ENCODE results near the gene RBP3.

RBP3 gene

DNA sequence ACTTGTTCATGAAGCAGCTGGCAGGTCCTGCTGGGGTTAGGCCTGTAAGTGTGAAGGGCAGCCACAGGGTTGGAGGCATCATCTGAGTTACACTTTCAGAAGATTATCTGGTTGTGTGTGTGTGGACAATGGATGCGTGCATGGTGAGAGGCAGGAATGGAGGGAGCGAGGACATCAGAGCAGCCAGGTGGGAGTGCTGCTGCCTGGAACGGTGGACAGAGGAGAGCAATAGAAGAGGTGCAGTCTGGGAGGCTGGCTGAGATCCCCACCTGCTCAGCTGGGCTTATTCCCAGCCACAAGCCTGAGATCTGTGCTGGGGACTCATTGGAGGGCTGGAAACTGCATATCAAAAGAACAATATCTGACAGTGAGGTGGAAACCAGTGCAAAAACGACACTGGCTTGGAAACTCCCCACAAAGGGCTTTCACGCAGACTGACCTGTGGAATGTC lies 18.0 kb downstream of the RBP3 start:
- no peak for DNase-seq (ENCODE audit: low read depth in 1 of 2, low spot score in 1 of 2)
- no peak for TF ChIP-seq GABPA (IDR thresholded peaks at IDR 0.05; ENCODE audit: low read depth)
- no peaks in the 10 kb centered on the region for H3K27me3 ChIP-seq (ENCODE audit: insufficient read depth, poor library complexity, severe bottlenecking)

GRCh38 chr10:47366731-47367460 lies 18.7 kb downstream of the RBP3 start:
- no peak for DNase-seq (ENCODE audit: low read depth in 1 of 2, low spot score in 1 of 2)
- no peak overlapping the region for H3K4me3 ChIP-seq (replicated peaks; ENCODE audit: insufficient read depth, low read length)
- TF ChIP-seq, protein P1, sequence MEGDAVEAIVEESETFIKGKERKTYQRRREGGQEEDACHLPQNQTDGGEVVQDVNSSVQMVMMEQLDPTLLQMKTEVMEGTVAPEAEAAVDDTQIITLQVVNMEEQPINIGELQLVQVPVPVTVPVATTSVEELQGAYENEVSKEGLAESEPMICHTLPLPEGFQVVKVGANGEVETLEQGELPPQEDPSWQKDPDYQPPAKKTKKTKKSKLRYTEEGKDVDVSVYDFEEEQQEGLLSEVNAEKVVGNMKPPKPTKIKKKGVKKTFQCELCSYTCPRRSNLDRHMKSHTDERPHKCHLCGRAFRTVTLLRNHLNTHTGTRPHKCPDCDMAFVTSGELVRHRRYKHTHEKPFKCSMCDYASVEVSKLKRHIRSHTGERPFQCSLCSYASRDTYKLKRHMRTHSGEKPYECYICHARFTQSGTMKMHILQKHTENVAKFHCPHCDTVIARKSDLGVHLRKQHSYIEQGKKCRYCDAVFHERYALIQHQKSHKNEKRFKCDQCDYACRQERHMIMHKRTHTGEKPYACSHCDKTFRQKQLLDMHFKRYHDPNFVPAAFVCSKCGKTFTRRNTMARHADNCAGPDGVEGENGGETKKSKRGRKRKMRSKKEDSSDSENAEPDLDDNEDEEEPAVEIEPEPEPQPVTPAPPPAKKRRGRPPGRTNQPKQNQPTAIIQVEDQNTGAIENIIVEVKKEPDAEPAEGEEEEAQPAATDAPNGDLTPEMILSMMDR (IDR thresholded peaks at IDR 0.05; ENCODE audit: insufficient read depth, low read length), result no peak
- TF ChIP-seq REST (IDR thresholded peaks at IDR 0.05; ENCODE audit: insufficient replicate concordance, low read depth) (no peak), POLR2AphosphoS5 (IDR thresholded peaks at IDR 0.05; ENCODE audit: low read depth) (no peak), SPI1 (IDR thresholded peaks at IDR 0.05; ENCODE audit: borderline replicate concordance, low read depth) (no peak), GABPA (IDR thresholded peaks at IDR 0.05; ENCODE audit: low read depth) (no peak)
- no peaks in the 10 kb centered on the region for H3K27me3 ChIP-seq (ENCODE audit: insufficient read depth, poor library complexity, severe bottlenecking)
- H3K27ac ChIP-seq (replicated peaks), result no peak overlapping the region

More for the DNA sequence above, 18.0 kb downstream of the RBP3 start:
- H3K27ac ChIP-seq (replicated peaks), result no peak overlapping the region
- H3K4me3 ChIP-seq (replicated peaks; ENCODE audit: insufficient read depth, low read length), result no peak overlapping the region

GRCh38 chr10:47367646-47368045 lies 19.5 kb downstream of the RBP3 start:
- Histone ChIP-seq H3K4me3 (replicated peaks; ENCODE audit: insufficient read depth, low read length) (no peak overlapping the region), H3K27me3 (ENCODE audit: insufficient read depth, poor library complexity, severe bottlenecking) (no peaks in the 10 kb centered on the region), H3K27ac (replicated peaks) (no peak overlapping the region)
- TF ChIP-seq POLR2AphosphoS5 (IDR thresholded peaks at IDR 0.05; ENCODE audit: low read depth) (no peak), REST (IDR thresholded peaks at IDR 0.05; ENCODE audit: insufficient replicate concordance, low read depth) (no peak), GABPA (IDR thresholded peaks at IDR 0.05; ENCODE audit: low read depth) (no peak), SPI1 (IDR thresholded peaks at IDR 0.05; ENCODE audit: borderline replicate concordance, low read depth) (no peak)
- TF ChIP-seq, protein P1 (IDR thresholded peaks at IDR 0.05; ENCODE audit: insufficient read depth, low read length), result no peak
- no peak for DNase-seq (ENCODE audit: low read depth in 1 of 2, low spot score in 1 of 2)

DNA sequence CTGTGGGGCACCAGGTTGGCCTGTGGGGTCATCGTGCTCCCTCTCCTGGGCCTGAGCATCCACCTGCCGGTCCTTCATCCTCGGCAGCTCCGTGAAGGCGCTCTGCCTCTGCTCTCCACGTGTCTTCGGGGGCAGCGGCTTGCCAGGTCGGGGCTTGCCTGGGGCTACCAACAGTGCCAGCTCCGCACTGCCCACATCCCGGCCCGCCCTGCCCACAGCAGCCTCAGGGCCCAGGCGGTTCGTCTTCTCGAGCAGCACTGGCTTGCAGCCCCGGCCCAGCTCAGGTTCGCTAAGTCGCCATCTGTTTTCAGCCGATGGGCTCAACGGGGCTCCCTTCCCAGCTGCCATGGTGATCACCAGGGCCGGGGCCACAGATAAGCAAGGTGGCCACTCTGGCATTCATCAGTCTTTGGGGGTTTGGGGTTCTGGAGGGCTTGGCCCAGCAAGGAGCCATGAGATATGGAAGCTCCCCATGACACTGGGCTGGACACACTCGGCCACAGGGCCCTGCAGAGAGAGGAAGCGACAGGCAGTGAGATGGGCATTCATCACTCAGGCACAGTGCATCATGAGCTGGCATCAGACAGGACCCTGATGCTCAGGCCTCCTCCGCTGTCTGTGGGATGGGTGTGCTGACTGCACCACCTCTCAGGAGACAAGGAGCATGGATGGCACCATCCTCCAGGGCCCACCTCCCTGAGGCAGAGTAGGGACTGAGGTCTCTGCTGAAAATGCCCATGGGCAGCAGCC lies 20.4 kb downstream of the RBP3 start:
- H3K27me3 ChIP-seq (ENCODE audit: insufficient read depth, poor library complexity, severe bottlenecking), result no peaks in the 10 kb centered on the region
- no peak for TF ChIP-seq POLR2AphosphoS5 (IDR thresholded peaks at IDR 0.05; ENCODE audit: low read depth)
- TF ChIP-seq GABPA (IDR thresholded peaks at IDR 0.05; ENCODE audit: low read depth), result no peak
- TF ChIP-seq, protein P1 (IDR thresholded peaks at IDR 0.05; ENCODE audit: insufficient read depth, low read length), result no peak
- TF ChIP-seq SPI1 (IDR thresholded peaks at IDR 0.05; ENCODE audit: borderline replicate concordance, low read depth), result no peak
- TF ChIP-seq REST (IDR thresholded peaks at IDR 0.05; ENCODE audit: insufficient replicate concordance, low read depth), result no peak
- no peak for DNase-seq (ENCODE audit: low read depth in 1 of 2, low spot score in 1 of 2)
- no peak overlapping the region for H3K27ac ChIP-seq (replicated peaks)
- H3K4me3 ChIP-seq (replicated peaks; ENCODE audit: insufficient read depth, low read length), result no peak overlapping the region
